H1 (cell line): ENCODE measurements around the gene UCN. TPM values are rescaled to one million over a fixed set of nuclear protein-coding genes. Genes with fewer than 3 reads are reported as not detected.

Source experiments
- CREB1 ChIP-seq: IDR thresholded peaks from 2 replicates; pipeline ENCODE4 v1.6.1; 2012; ENCODE audit warnings: inconsistent platforms
- CTBP2 ChIP-seq: IDR thresholded peaks from 2 replicates; pipeline ENCODE4 v1.7.0; 2011; ENCODE audit warnings: borderline replicate concordance, mild to moderate bottlenecking, moderate library complexity, mixed read lengths, low read length; ENCODE audit not compliant: insufficient read depth, insufficient read length
- FOSL1 ChIP-seq: IDR thresholded peaks from 2 replicates; pipeline ENCODE4 v1.6.1; 2011; ENCODE audit warnings: mild to moderate bottlenecking, low read depth, low read length, moderate library complexity; ENCODE audit not compliant: insufficient read depth
- KDM1A ChIP-seq: fragments of 200-600, 300-600 bp; sonication (generic); IDR thresholded peaks from 2 replicates; pipeline ENCODE4 v1.7.1; 2016; ENCODE audit warnings: mild to moderate bottlenecking, low read length, borderline replicate concordance
- KDM5A ChIP-seq: fragments of 200-600 bp; IDR thresholded peaks from 2 replicates; pipeline ENCODE4 v1.7.1; 2012; ENCODE audit warnings: mild to moderate bottlenecking, low read length, inconsistent platforms, mixed read lengths
- RBBP5 ChIP-seq: IDR thresholded peaks from 2 replicates; pipeline ENCODE4 v1.7.1; 2012; ENCODE audit warnings: low read depth, mild to moderate bottlenecking, inconsistent platforms, low read length, moderate library complexity, borderline replicate concordance
- RXRA ChIP-seq: IDR thresholded peaks from 2 replicates; pipeline ENCODE4 v1.6.1; 2011; ENCODE audit warnings: low read depth, mild to moderate bottlenecking, low read length, moderate library complexity; ENCODE audit not compliant: insufficient read depth
- polyA plus RNA-seq, 7 experiments: library from polyadenylated mRNA; depleted of rRNA in 3 of 7; stranded (reverse) in 5 of 7; unstranded in 2 of 7; fragments of >200 nt in 5 of 7; fragments of 200-250 nt in 2 of 7; gene quantifications; 1 replicate in 5 of 7; 2 replicates in 1 of 7; 4 replicates in 1 of 7; pipeline versions ENCODE4 v1.2.1 to v1.2.3, GENCODE V29; 2011 to 2013; ENCODE audit warnings: missing spikeins in 2 of 7, mixed read lengths in 2 of 7
- total RNA-seq: library from RNA; stranded (reverse); fragmentation: NEBNext Ultra II Directional; extraction: Animal tissue kit (Norgen Biotek cat#: 25700); gene quantifications from 2 replicates; pipeline ENCODE4 v1.2.1, GENCODE V29; 2021

The UCN gene
- total and polyA plus RNA-seq, 2 of the 8 experiments (the other 6 are each of a cell fraction or from before 2014, with no cell fraction given) = 0.35 TPM; not detected in 1

- TF ChIP-seq KDM1A = no peak
- TF ChIP-seq CREB1 = peak; percentile 80
- TF ChIP-seq FOSL1 = no peak
- TF ChIP-seq RXRA = no peak
- 0 out of 2 replicates have a peak, but pooled peaks have one; percentile 25 for TF ChIP-seq KDM5A
- no peak for TF ChIP-seq RBBP5
- no peak for TF ChIP-seq CTBP2
Observed at GRCh38 chr2:27322766-27323595, 14.7 kb upstream of the UCN start, which contains the start of gene MPV17 (continued).
